Chondrocyte (in vitro differentiated cells): ENCODE measurements around the gene NR2C2. TPM values are rescaled to one million over a fixed set of nuclear protein-coding genes. Genes with fewer than 3 reads are reported as not detected.

ENCODE experiments used
- DNase-seq: peaks from one replicate; pipeline ENCODE4 v3.0.0; 2021; ENCODE audit warnings: mixed read lengths, low spot score
- H3K27ac Mint-ChIP-seq: one replicate; pipeline ENCODE4 v1.8.0; 2021; ENCODE audit warnings: mild to moderate bottlenecking, moderate library complexity, mixed read lengths; ENCODE audit not compliant: unreplicated experiment
- H3K27me3 Mint-ChIP-seq: 2 replicates; pipeline ENCODE4 v1.8.0; 2021; ENCODE audit warnings: low read depth, mixed read lengths
- H3K36me3 Mint-ChIP-seq: 2 replicates; pipeline ENCODE4 v1.8.0; 2021; ENCODE audit warnings: low read depth, mixed read lengths
- H3K4me1 Mint-ChIP-seq: 2 replicates; pipeline ENCODE4 v1.8.0; 2021; ENCODE audit warnings: low read depth, mild to moderate bottlenecking, mixed read lengths
- H3K4me3 Mint-ChIP-seq: one replicate; pipeline ENCODE4 v1.8.0; 2021; ENCODE audit warnings: mild to moderate bottlenecking, moderate library complexity, mixed read lengths; ENCODE audit not compliant: unreplicated experiment
- H3K9me3 Mint-ChIP-seq: 2 replicates; pipeline ENCODE4 v1.8.0; 2021; ENCODE audit warnings: low read depth, mixed read lengths
- CTCF ChIP-seq: fragments of 200-600 bp; sonication (generic); IDR thresholded peaks from 2 replicates; pipeline ENCODE4 v1.5.0; 2021; ENCODE audit warnings: antibody characterized with exemption, mild to moderate bottlenecking, moderate library complexity
- total RNA-seq: library from RNA; stranded (reverse); gene quantifications from 3 replicates; pipeline ENCODE4 v1.2.1, GENCODE V29; 2021

NR2C2 gene
- total RNA-seq, 1 donor from 2014 or later: 42.5 TPM

- no peaks in the 10 kb centered on the region for H3K9me3 Mint-ChIP-seq
- H3K27me3 Mint-ChIP-seq: no peaks in the 10 kb centered on the region
- H3K36me3 Mint-ChIP-seq: peaks cover 9% of the 10 kb centered on the region
- no peak for DNase-seq
- no peak overlapping the region for H3K4me3 Mint-ChIP-seq
- TF ChIP-seq CTCF: no peak
- no peak overlapping the region for H3K27ac Mint-ChIP-seq
- H3K4me1 Mint-ChIP-seq: peaks cover 23% of the 10 kb centered on the region
Measured at GRCh38 chr3:14962762-14963161, 15.4 kb downstream of the NR2C2 start.

GRCh38 chr3:14967285-14967684 lies 19.9 kb downstream of the NR2C2 start:
- H3K36me3 Mint-ChIP-seq: peaks cover 12% of the 10 kb centered on the region
- H3K4me1 Mint-ChIP-seq: no peaks in the 10 kb centered on the region
- no peaks in the 10 kb centered on the region for H3K27me3 Mint-ChIP-seq
- H3K4me3 Mint-ChIP-seq: no peak overlapping the region
- no peak for DNase-seq
- H3K27ac Mint-ChIP-seq: no peak overlapping the region
- H3K9me3 Mint-ChIP-seq: no peaks in the 10 kb centered on the region
- no peak for TF ChIP-seq CTCF

- H3K4me1 Mint-ChIP-seq: no peaks in the 10 kb centered on the region
- H3K36me3 Mint-ChIP-seq: peaks cover 21% of the 10 kb centered on the region
- DNase-seq: no peak
- peaks cover 3% of the 10 kb centered on the region for H3K9me3 Mint-ChIP-seq
- H3K27ac Mint-ChIP-seq: no peak overlapping the region
- no peaks in the 10 kb centered on the region for H3K27me3 Mint-ChIP-seq
- H3K4me3 Mint-ChIP-seq: no peak overlapping the region
- no peak for TF ChIP-seq CTCF
Measured at GRCh38 chr3:14969671-14970070, 22.3 kb downstream of the NR2C2 start.

- no peak overlapping the region for H3K4me3 Mint-ChIP-seq
- no peak for TF ChIP-seq CTCF
- H3K9me3 Mint-ChIP-seq: peaks cover 5% of the 10 kb centered on the region
Measured at GRCh38 chr3:14976317-14976716, 28.9 kb downstream of the NR2C2 start.

GRCh38 chr3:14980689-14981088 lies 33.3 kb downstream of the NR2C2 start:
- peaks cover 5% of the 10 kb centered on the region for H3K36me3 Mint-ChIP-seq
- H3K27me3 Mint-ChIP-seq: no peaks in the 10 kb centered on the region
- TF ChIP-seq CTCF: no peak
- H3K4me3 Mint-ChIP-seq: no peak overlapping the region
- H3K4me1 Mint-ChIP-seq: peaks cover 18% of the 10 kb centered on the region
- peaks cover 10% of the 10 kb centered on the region for H3K9me3 Mint-ChIP-seq
- no peak overlapping the region for H3K27ac Mint-ChIP-seq
- no peak for DNase-seq

More at GRCh38 chr3:14976317-14976716, 28.9 kb downstream of the NR2C2 start:
- H3K4me1 Mint-ChIP-seq: peaks cover 20% of the 10 kb centered on the region
- H3K27me3 Mint-ChIP-seq: no peaks in the 10 kb centered on the region
- no peak for DNase-seq
- no peak overlapping the region for H3K27ac Mint-ChIP-seq
- H3K36me3 Mint-ChIP-seq: peaks cover 15% of the 10 kb centered on the region
